MM.1S (cell line): ENCODE results near the gene GAS7.

Experiments
- DNase-seq: peaks from one replicate; pipeline ENCODE4 v3.0.0-alpha.2; 2015
- H2AFZ ChIP-seq: fragments of 300-600 bp; sonication (generic); 2 replicates; pipeline ENCODE4 v1.6.0; 2016; ENCODE audit warnings: antibody characterized with exemption, low read length
- H3F3A ChIP-seq: fragments of 300-600 bp; sonication (generic); 2 replicates; pipeline ENCODE4 v1.6.1; 2016; ENCODE audit warnings: mild to moderate bottlenecking, antibody characterized with exemption, low read length, moderate library complexity, mixed read lengths; ENCODE audit not compliant: insufficient read depth
- H3K27ac ChIP-seq: fragments of 300-600 bp; sonication (generic); 2 replicates; pipeline ENCODE4 v1.5.1; 2016; ENCODE audit warnings: mild to moderate bottlenecking, low read length
- H3K27me3 ChIP-seq: fragments of 300-600 bp; sonication (generic); replicated peaks from 2 replicates; pipeline ENCODE4 v1.6.0; 2016; ENCODE audit warnings: low read length; ENCODE audit not compliant: insufficient read depth
- H3K36me3 ChIP-seq: fragments of 300-600 bp; sonication (generic); replicated peaks from 2 replicates; pipeline ENCODE4 v1.6.1; 2016; ENCODE audit warnings: mild to moderate bottlenecking, low read length, mixed read lengths; ENCODE audit not compliant: insufficient read depth
- H3K4me1 ChIP-seq: fragments of 300-600 bp; sonication (generic); 2 replicates; pipeline ENCODE4 v1.6.1; 2016; ENCODE audit warnings: low read length, mixed read lengths
- H3K4me2 ChIP-seq: fragments of 300-600 bp; sonication (generic); 2 replicates; pipeline ENCODE4 v1.6.0; 2016; ENCODE audit warnings: low read depth, low read length
- H3K4me3 ChIP-seq: fragments of 300-600 bp; sonication (generic); 2 replicates; pipeline ENCODE4 v1.5.1; 2016; ENCODE audit warnings: low read length, mixed read lengths
- H3K79me2 ChIP-seq: fragments of 300-600 bp; sonication (generic); 2 replicates; pipeline ENCODE4 v1.6.1; 2016; ENCODE audit warnings: mixed run types, low read length, mixed read lengths
- H3K9ac ChIP-seq: fragments of 300-600 bp; sonication (generic); 2 replicates; pipeline ENCODE4 v1.6.1; 2016; ENCODE audit warnings: low read length, mixed read lengths
- H3K9me2 ChIP-seq: fragments of 300-600 bp; sonication (generic); replicated peaks from 2 replicates; pipeline ENCODE4 v1.6.1; 2016; ENCODE audit warnings: mild to moderate bottlenecking, low read length, mixed read lengths; ENCODE audit not compliant: insufficient read depth
- H3K9me3 ChIP-seq: fragments of 300-600 bp; sonication (generic); replicated peaks from 2 replicates; pipeline ENCODE4 v1.6.1; 2016; ENCODE audit warnings: mild to moderate bottlenecking, low read length, mixed read lengths; ENCODE audit not compliant: insufficient read depth
- H4K20me1 ChIP-seq: fragments of 300-600 bp; sonication (generic); 2 replicates; pipeline ENCODE4 v1.6.1; 2016; ENCODE audit warnings: mild to moderate bottlenecking, low read length, moderate library complexity, mixed read lengths; ENCODE audit not compliant: insufficient read depth
- CTCF ChIP-seq: fragments of 300-600 bp; sonication (generic); IDR thresholded peaks from 2 replicates; pipeline ENCODE4 v1.5.1; 2016; ENCODE audit warnings: antibody characterized with exemption, low read length, mixed read lengths
- EZH2 ChIP-seq: fragments of 300-600 bp; sonication (generic); optimal IDR thresholded peaks from 2 replicates; pipeline ENCODE3; 2017; ENCODE audit warnings: low read depth, mild to moderate bottlenecking, antibody characterized with exemption, low read length, mixed read lengths
- EZH2phosphoT487 ChIP-seq: fragments of 300-600 bp; sonication (generic); IDR thresholded peaks from 2 replicates; pipeline ENCODE4 v1.6.1; 2018; ENCODE audit warnings: antibody characterized with exemption, low read length

The GAS7 gene

DNA sequence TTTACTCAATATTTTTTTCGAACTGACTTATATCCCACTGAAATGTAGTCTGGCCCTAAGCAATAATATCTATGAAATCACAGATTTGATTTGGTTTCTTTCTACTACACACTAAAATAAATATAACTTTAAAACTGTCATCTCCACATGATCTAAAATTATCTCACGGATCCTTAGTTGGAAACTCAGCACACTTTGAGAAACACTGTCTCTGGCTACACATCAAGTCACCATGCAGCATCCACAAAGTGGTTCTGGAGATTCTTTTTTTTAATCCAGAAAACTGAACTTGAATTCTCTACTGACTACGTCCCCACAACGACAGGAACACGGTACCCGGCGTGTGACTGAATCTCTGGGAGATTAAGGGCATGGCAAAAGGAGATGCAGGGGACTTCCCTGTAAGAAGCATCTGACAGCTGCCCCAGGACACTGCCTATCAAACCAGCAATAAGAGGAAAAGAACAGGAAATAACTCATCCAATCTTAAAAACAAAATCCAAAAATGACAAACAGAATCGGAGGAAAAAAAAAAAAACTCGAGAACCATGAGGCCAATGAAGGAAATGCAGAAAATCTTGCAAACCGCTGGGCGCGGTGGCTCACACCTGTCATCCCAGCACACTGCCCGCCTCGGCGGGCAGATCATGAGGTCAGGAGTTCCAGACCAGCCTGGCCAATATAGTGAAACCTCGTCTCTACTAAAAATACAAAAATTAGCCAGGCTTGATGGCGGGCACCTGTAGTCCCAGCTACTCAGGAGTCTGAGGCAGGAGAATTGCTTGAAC lies 152.3 kb downstream of the GAS7 start:
- Histone ChIP-seq H2AFZ (no peak overlapping the region), H3F3A (no peaks in the 10 kb centered on the region), H3K27me3 (no peaks in the 10 kb centered on the region; the same call in 1 of the 2 replicates), H3K9ac (no peak overlapping the region), H3K9me3 (no peaks in the 10 kb centered on the region), H3K36me3 (no peaks in the 10 kb centered on the region), H3K4me3 (no peak overlapping the region), H3K9me2 (no peaks in the 10 kb centered on the region), H3K4me1 (peaks cover 2% of the 10 kb centered on the region; the same call in 1 of the 2 replicates), H4K20me1 (no peaks in the 10 kb centered on the region), H3K79me2 (no peaks in the 10 kb centered on the region), H3K4me2 (no peak overlapping the region), H3K27ac (no peak overlapping the region)
- no peak for DNase-seq
- no peak for TF ChIP-seq EZH2phosphoT487
- no peak for TF ChIP-seq CTCF

DNA sequence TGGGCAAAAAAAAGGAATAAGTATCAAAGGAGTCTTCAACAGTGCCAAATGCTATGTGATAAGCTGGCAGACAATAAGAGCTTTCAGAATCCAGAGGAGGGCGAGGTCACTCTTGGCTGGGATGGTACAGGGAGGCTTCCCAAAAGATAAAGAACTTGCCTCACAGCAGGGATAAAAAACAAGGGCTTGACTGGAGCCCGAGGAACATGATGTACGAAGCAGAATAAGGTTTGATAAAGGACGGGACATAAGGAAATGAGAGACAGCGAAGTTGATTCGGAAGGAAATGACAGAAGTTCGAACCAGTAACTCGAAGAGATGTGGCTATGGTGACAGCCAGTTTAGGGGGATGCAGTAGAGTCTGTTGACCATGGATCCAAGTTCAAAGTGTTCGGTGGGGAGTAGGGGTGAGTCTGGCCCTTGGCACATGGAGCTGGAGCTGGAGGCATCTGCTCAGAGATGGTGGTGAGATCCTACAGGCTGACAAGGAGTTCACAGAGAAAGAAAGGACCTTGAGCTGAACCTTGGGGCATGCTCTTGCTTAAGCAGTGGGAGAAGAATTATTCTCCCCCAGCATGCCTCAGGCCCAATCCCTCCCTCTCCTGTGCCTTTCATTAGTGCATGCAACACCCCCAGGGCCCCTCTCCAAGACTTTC lies 155.7 kb downstream of the GAS7 start:
- Histone ChIP-seq H3K4me3 (no peak overlapping the region), H3K27me3 (no peaks in the 10 kb centered on the region; the same call in 1 of the 2 replicates), H4K20me1 (no peaks in the 10 kb centered on the region), H3K4me2 (no peak overlapping the region), H2AFZ (no peak overlapping the region), H3F3A (no peaks in the 10 kb centered on the region), H3K9ac (no peak overlapping the region), H3K9me2 (no peaks in the 10 kb centered on the region), H3K4me1 (no peaks in the 10 kb centered on the region), H3K27ac (no peak overlapping the region), H3K9me3 (no peaks in the 10 kb centered on the region), H3K79me2 (no peaks in the 10 kb centered on the region), H3K36me3 (no peaks in the 10 kb centered on the region)
- DNase-seq, result no peak
- TF ChIP-seq EZH2phosphoT487, result no peak

- Histone ChIP-seq H3K4me2 (no peak overlapping the region), H3K9me2 (no peaks in the 10 kb centered on the region), H3K9me3 (no peaks in the 10 kb centered on the region), H3K79me2 (no peaks in the 10 kb centered on the region), H3K9ac (no peak overlapping the region), H3K36me3 (no peaks in the 10 kb centered on the region), H4K20me1 (no peaks in the 10 kb centered on the region), H3K4me3 (no peak overlapping the region), H3F3A (no peaks in the 10 kb centered on the region), H3K27ac (no peak overlapping the region), H3K4me1 (no peaks in the 10 kb centered on the region), H2AFZ (no peak overlapping the region), H3K27me3 (no peaks in the 10 kb centered on the region; the same call in 1 of the 2 replicates)
- TF ChIP-seq CTCF (no peak), EZH2phosphoT487 (no peak), EZH2 (no peak)
- DNase-seq, result no peak
Observed at GRCh38 chr17:10041916-10042588, 156.4 kb downstream of the GAS7 start.
